ENCODE measurements around the gene TRIM59. TPM values are rescaled to one million over a fixed set of nuclear protein-coding genes. Genes with fewer than 3 reads are reported as not detected.
A peak's percentile ranks its signal among the peaks of the same experiment; 100 is the strongest.

Gene TRIM59
- total and polyA plus RNA-seq, 2 donors (not counting 1 experiment from before 2014, with no cell fraction given) = 5.0 to 22.0 TPM

DNA sequence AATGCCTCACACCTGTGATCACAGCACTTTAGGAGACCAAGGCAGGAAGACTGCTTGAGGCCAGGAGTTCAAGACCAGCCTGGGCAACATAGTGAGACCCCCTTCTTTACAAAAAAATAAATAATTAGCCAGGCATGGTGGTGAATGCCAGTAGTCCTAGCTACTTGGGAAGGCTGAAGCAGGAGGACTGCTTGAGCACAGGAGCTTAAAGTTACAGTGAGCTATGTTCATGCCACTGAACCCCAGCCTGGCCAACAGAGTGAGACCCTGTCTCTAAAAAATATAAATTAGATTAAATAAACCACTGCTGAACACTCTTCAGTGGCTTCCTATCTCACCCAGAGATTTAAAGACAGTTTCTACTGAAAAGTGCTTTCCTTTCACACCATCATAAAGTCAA lies 56.8 kb downstream of the TRIM59 start:
- no peak overlapping the region for H3K27ac Mint-ChIP-seq
- H3K27me3 ChIP-seq (replicated peaks in 1 of 4; ENCODE audit: control extremely low read depth in 1 of 4, control insufficient read depth in 3 of 4, insufficient read depth in 4 of 4, low read length in 3 of 4) = no peaks in the 10 kb centered on the region
- H3K4me1 ChIP-seq (ENCODE audit: control insufficient read depth in 2 of 2, insufficient read depth in 2 of 2, low read length in 2 of 2) = no peaks in the 10 kb centered on the region
- no peaks in the 10 kb centered on the region for H3K9me3 ChIP-seq (ENCODE audit: control extremely low read depth in 1 of 3, control insufficient read depth in 2 of 3, insufficient read depth in 1 of 3, low read length in 2 of 3)
- DNase-seq (no peak), ATAC-seq (ENCODE audit: low read depth) (no peak)
- peaks cover 12% of the 10 kb centered on the region for H3K4me1 Mint-ChIP-seq
- H3K4me3 ChIP-seq (ENCODE audit: control extremely low read depth in 1 of 5, extremely low read depth in 1 of 5, insufficient read depth in 1 of 5, low read depth in 2 of 5, low read length in 4 of 5) = no peak overlapping the region
- no peak overlapping the region for H3K9ac ChIP-seq (ENCODE audit: low read length)
- no peaks in the 10 kb centered on the region for H4K20me1 ChIP-seq (ENCODE audit: control insufficient read depth, insufficient read depth, low read length, poor library complexity, severe bottlenecking)
- H3K27me3 Mint-ChIP-seq = no peaks in the 10 kb centered on the region
- CTCF ChIA-PET = no interaction called here
- POLR2A ChIA-PET = no interaction called here
- no peaks in the 10 kb centered on the region for H3K9me3 Mint-ChIP-seq (ENCODE audit: insufficient read depth)
- TF ChIP-seq, protein P1, sequence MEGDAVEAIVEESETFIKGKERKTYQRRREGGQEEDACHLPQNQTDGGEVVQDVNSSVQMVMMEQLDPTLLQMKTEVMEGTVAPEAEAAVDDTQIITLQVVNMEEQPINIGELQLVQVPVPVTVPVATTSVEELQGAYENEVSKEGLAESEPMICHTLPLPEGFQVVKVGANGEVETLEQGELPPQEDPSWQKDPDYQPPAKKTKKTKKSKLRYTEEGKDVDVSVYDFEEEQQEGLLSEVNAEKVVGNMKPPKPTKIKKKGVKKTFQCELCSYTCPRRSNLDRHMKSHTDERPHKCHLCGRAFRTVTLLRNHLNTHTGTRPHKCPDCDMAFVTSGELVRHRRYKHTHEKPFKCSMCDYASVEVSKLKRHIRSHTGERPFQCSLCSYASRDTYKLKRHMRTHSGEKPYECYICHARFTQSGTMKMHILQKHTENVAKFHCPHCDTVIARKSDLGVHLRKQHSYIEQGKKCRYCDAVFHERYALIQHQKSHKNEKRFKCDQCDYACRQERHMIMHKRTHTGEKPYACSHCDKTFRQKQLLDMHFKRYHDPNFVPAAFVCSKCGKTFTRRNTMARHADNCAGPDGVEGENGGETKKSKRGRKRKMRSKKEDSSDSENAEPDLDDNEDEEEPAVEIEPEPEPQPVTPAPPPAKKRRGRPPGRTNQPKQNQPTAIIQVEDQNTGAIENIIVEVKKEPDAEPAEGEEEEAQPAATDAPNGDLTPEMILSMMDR (IDR thresholded peaks at IDR 0.05) = no peak
- TF ChIP-seq EZH2 (IDR thresholded peaks at IDR 0.05; ENCODE audit: borderline replicate concordance, insufficient read depth, low read depth, low read length, poor library complexity, severe bottlenecking) = no peak
- H3K79me2 ChIP-seq (ENCODE audit: control insufficient read depth, insufficient read depth, low read length) = peaks cover 33% of the 10 kb centered on the region
- H3K36me3 ChIP-seq (replicated peaks in 1 of 2; ENCODE audit: control extremely low read depth in 1 of 2, control insufficient read depth in 1 of 2, extremely low read depth in 1 of 2, insufficient read depth in 2 of 2, low read length in 1 of 2) = no peaks in the 10 kb centered on the region
- intact Hi-C loops (cut with micrococcal nuclease) = no loop called here
- H3K4me2 ChIP-seq (replicated peaks; ENCODE audit: low read depth, low read length, poor library complexity, severe bottlenecking) = no peak overlapping the region
- H3K4me3 Mint-ChIP-seq = no peak overlapping the region
- no peak overlapping the region for H3K27ac ChIP-seq (ENCODE audit: low read length in 2 of 2)
- no peak overlapping the region for H2AFZ ChIP-seq (ENCODE audit: insufficient read depth, low read depth, low read length, poor library complexity, severe bottlenecking)

DNA sequence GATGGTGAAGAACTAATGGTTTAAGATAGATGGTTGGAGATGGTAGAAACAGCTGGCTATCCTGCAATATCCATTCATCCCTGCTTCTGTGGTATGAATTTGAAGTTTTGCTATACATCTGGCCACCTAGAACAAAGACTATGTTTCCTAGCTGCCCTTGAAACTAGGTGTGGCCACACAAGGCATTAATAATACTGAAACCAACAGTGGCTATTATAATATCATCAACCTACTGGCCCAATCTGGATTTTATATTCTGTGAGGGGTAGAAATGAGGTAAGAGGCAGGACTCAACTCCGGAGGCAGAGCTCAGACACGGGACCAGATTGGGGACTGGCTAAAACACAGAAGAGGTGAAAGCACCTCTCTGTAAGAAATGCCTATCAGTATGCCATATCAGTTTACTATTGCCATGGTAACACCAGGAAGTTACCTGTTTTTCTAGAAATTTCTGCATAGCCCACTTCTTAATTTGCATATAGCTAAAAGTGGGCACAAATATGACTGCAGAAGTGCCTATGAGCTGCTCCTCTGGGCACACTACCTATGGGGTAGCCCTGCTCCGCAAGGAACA lies 58.9 kb downstream of the TRIM59 start:
- Mint-ChIP-seq H3K27ac (no peak overlapping the region), H3K27me3 (no peaks in the 10 kb centered on the region), H3K4me3 (no peak overlapping the region), H3K9me3 (ENCODE audit: insufficient read depth) (no peaks in the 10 kb centered on the region), H3K4me1 (peaks cover 9% of the 10 kb centered on the region)
- Histone ChIP-seq H3K27ac (ENCODE audit: low read length in 2 of 2) (no peak overlapping the region), H3K4me1 (ENCODE audit: control insufficient read depth in 2 of 2, insufficient read depth in 2 of 2, low read length in 2 of 2) (no peaks in the 10 kb centered on the region), H3K9me3 (ENCODE audit: control extremely low read depth in 1 of 3, control insufficient read depth in 2 of 3, insufficient read depth in 1 of 3, low read length in 2 of 3) (no peaks in the 10 kb centered on the region), H3K36me3 (replicated peaks in 1 of 2; ENCODE audit: control extremely low read depth in 1 of 2, control insufficient read depth in 1 of 2, extremely low read depth in 1 of 2, insufficient read depth in 2 of 2, low read length in 1 of 2) (no peaks in the 10 kb centered on the region), H3K4me2 (replicated peaks; ENCODE audit: low read depth, low read length, poor library complexity, severe bottlenecking) (no peak overlapping the region), H3K27me3 (replicated peaks in 1 of 4; ENCODE audit: control extremely low read depth in 1 of 4, control insufficient read depth in 3 of 4, insufficient read depth in 4 of 4, low read length in 3 of 4) (no peaks in the 10 kb centered on the region), H4K20me1 (ENCODE audit: control insufficient read depth, insufficient read depth, low read length, poor library complexity, severe bottlenecking) (no peaks in the 10 kb centered on the region), H3K9ac (ENCODE audit: low read length) (no peak overlapping the region), H2AFZ (ENCODE audit: insufficient read depth, low read depth, low read length, poor library complexity, severe bottlenecking) (no peak overlapping the region), H3K79me2 (ENCODE audit: control insufficient read depth, insufficient read depth, low read length) (peaks cover 30% of the 10 kb centered on the region), H3K4me3 (ENCODE audit: control extremely low read depth in 1 of 5, extremely low read depth in 1 of 5, insufficient read depth in 1 of 5, low read depth in 2 of 5, low read length in 4 of 5) (no peak overlapping the region)
- ATAC-seq (ENCODE audit: low read depth) = no peak
- TF ChIP-seq, protein P1 (IDR thresholded peaks at IDR 0.05) = no peak
- no peak for TF ChIP-seq EZH2 (IDR thresholded peaks at IDR 0.05; ENCODE audit: borderline replicate concordance, insufficient read depth, low read depth, low read length, poor library complexity, severe bottlenecking)
- 100% methylated on average over 1 of the region's 3 CpGs for WGBS (ENCODE audit: insufficient coverage)
- ChIA-PET POLR2A (no interaction called here), CTCF (no interaction called here)
- intact Hi-C loops (cut with micrococcal nuclease) = no loop called here
- no peak for DNase-seq

Small RNA genes lying within 50 kb of the gene (small RNA-seq; reads per million reads assigned to genes)
- gene MIR15B (ENCODE audit: insufficient read length, low read depth, low replicate concordance) (2,726 reads per million, percentile 99 among the genes with 10 or more reads in this experiment), gene MIR16-2 (ENCODE audit: insufficient read length, low read depth, low replicate concordance) (4.0 reads per million, percentile 60 among the genes with 10 or more reads in this experiment), gene RNU7-136P (ENCODE audit: insufficient read length, low read depth, low replicate concordance) (not detected)

Other genes with a start within 250 kb of the TRIM59 start
- not detected in 2 replicates for gene C3orf80, start 224.4 kb downstream of the TRIM59 start, total RNA-seq
- gene C3orf80, start 224.4 kb downstream of the TRIM59 start, polyA plus RNA-seq = 0.04 TPM in 1 of 2 replicates, not detected in the other
- gene IFT80, start 50.6 kb downstream of the TRIM59 start, total RNA-seq = 44.1 and 47.0 TPM in 2 replicates
- 17.7 and 25.1 TPM in 2 replicates for gene IFT80, start 50.6 kb downstream of the TRIM59 start, polyA plus RNA-seq
- gene SMC4, start 50.1 kb downstream of the TRIM59 start, total RNA-seq = 53.8 and 55.1 TPM in 2 replicates
- 12.4 and 33.0 TPM in 2 replicates for gene SMC4, start 50.1 kb downstream of the TRIM59 start, polyA plus RNA-seq
- 53.8 and 55.1 TPM in 2 replicates for gene KPNA4, start 115.8 kb upstream of the TRIM59 start, total RNA-seq
- gene KPNA4, start 115.8 kb upstream of the TRIM59 start, polyA plus RNA-seq = 9.6 and 11.3 TPM in 2 replicates
- 0.32 and 0.89 TPM in 2 replicates for gene ARL14, start 227.4 kb upstream of the TRIM59 start, total RNA-seq
- 0.10 and 0.43 TPM in 2 replicates for gene ARL14, start 227.4 kb upstream of the TRIM59 start, polyA plus RNA-seq

Data from B cell (primary cell).